Stimulated activated naive B cell treated with anti-CD40 and anti-IgM and Interleukin-4, amounts not matched to agents 10 μg/mL and 1 μg/mL and 100 μg/mL, for 72 hours (primary cell): Measurements from ENCODE around the gene BMPR1B.

Experiments used
- ATAC-seq, 2 donors: fragments of 150-1000 bp; cut with Tn5 transposase; replicated peaks; 2 replicates each; pipeline ENCODE4 v1.10.0; 2021; ENCODE audit warnings: moderate library complexity in 1 of 2
- DNase-seq: peaks from one replicate; pipeline ENCODE4 v3.0.0; 2021
- H3K27ac Mint-ChIP-seq: one replicate; pipeline ENCODE4 v1.8.0; 2022; ENCODE audit warnings: mild to moderate bottlenecking, mixed read lengths
- H3K27me3 Mint-ChIP-seq, 2 donors: one replicate each; pipeline ENCODE4 v1.8.0; 2022; ENCODE audit warnings: mixed read lengths in 2 of 2
- H3K36me3 Mint-ChIP-seq, 2 donors: one replicate each; pipeline ENCODE4 v1.8.0; 2022; ENCODE audit warnings: mixed read lengths in 2 of 2, mild to moderate bottlenecking in 1 of 2
- H3K4me1 Mint-ChIP-seq, 2 donors: one replicate each; pipeline ENCODE4 v1.8.0; 2022; ENCODE audit warnings: mixed read lengths in 2 of 2, mild to moderate bottlenecking in 1 of 2
- H3K4me3 Mint-ChIP-seq, 2 donors: one replicate each; pipeline ENCODE4 v1.8.0; 2022; ENCODE audit warnings: mild to moderate bottlenecking in 2 of 2, mixed read lengths in 2 of 2, moderate library complexity in 1 of 2
- H3K9me3 Mint-ChIP-seq, 2 donors: one replicate each; pipeline ENCODE4 v1.8.0; 2022; ENCODE audit warnings: mixed read lengths in 2 of 2, mild to moderate bottlenecking in 1 of 2

BMPR1B gene

DNA sequence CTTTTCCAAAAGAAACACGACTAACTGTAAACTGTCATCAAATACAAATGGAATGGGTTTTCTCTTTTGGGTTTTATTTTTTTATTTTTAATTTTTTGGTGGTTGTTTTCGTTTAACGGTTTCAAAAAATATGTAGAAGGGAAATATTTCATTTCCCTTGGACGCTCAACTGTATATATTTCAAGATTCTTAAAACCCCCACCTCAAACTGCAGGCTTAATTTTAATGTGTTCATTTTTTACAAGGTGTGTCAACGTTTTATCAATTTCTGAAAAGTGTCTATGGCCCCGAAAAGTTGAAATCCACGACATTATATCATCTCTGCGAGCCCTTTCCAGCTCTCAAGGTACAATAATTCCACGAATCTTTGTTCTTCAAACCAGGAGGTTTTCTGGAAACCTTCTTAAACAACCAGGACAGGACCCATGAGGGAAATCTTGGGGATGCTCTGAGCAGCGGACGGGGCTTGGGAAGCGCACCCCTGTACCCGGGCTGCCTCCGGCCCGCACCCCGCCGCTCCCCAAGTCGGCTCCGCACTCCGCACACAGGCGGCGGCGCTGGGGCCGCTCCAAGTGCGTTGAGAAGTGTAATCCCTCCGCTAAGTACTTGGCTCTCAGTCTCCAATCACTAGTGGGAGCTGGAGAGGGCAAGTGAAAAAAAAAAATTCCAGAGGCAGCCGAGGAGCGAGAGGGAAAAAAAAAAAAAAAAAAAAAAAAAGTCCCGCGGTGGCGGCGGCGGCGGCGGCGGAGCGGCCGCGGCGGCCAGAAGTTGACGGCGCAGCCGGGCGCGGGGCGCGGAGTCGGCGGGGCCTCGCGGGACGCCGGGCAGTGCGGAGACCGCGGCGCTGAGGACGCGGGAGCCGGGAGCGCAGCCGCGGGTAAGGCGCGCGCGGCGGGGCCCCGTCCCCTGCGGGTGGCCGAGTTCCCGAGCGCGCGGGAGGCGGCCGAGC is at the start of gene BMPR1B:
BMPR1B (plus strand) TSS at position 764 of the 949 bp plus-strand sequence. CDS start 346,470 bp downstream, outside the sequence.
- H3K4me3 Mint-ChIP-seq, result peak within 1 kb of the TSS; percentile 73 to 79
- ATAC-seq (peak in 1 of 2 donors; percentile 28), DNase-seq (no peak)
- H3K27me3 Mint-ChIP-seq, result peaks cover 44 to 67% of the 10 kb centered on the region in 2 donors
- peaks cover 0 to 1% of the 10 kb centered on the region in 2 donors for H3K9me3 Mint-ChIP-seq
- peaks cover 5 to 8% of the 10 kb centered on the region in 2 donors for H3K4me1 Mint-ChIP-seq
- peak within 1 kb of the TSS; percentile 15 for H3K27ac Mint-ChIP-seq
- no peaks in the 10 kb centered on the region for H3K36me3 Mint-ChIP-seq

DNA sequence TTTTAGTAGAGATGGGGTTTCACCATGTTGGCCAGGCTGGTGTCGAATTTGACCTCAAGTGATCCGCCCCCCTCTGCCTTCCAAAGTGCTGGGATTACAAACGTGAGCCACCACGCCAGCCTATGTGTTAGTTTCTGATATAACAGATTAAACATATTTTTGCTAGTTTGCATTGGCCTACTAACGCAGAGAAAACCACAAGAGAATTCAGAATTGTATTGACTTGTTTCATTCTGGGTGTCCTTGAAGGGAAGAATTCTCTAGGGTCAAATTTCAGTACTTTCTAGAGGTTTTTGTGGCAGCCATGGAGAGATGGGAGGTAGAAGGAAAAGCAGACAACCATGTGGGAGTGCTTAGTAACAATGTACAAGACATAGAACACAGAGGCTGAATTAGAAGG is 46.1 kb upstream of the BMPR1B start:
- H3K4me3 Mint-ChIP-seq, result no peak overlapping the region
- DNase-seq (no peak), ATAC-seq (no peak)
- H3K27me3 Mint-ChIP-seq, result peaks cover 4 to 15% of the 10 kb centered on the region in 2 donors
- H3K4me1 Mint-ChIP-seq, result no peaks in the 10 kb centered on the region
- H3K9me3 Mint-ChIP-seq, result peaks cover 4 to 8% of the 10 kb centered on the region in 2 donors
- no peak overlapping the region for H3K27ac Mint-ChIP-seq
- H3K36me3 Mint-ChIP-seq, result no peaks in the 10 kb centered on the region

DNA sequence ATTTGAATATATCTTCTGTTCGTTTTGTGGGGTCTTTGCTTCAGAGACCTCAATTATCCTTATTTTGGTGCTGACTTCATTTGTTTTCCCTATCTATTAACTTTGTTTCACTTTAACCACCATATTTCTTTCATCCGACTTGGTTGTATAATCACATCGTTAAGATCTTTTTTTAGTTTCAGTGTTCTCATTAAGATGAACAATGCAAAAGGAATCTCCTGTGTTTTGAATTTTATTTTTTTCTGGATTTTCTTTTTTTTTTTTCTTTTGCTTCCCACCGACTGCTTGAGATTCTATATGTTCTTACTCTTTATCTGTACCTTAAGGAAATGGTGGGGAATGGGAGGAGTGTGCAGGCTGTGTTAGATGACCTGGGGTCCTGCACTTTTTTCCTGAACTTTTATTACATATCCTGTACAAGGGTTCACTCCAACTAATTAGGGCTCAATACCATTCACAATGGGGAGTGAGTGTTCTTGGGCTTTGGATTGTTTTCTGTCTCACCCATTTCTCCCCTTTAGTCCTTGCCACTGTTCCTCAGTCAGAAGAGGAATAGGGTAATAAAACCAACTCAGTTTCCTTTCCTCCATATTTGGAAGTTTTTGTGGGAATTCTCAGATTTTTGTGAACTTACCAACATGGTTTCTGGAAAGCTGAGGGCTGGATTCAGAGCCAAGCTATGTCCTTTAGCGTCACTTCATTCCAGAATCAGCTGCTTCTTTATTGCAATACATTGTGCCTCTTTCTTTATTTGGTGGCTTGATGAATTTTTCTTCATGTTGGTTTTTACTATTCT is 43.2 kb upstream of the BMPR1B start:
- Mint-ChIP-seq H3K36me3 (no peaks in the 10 kb centered on the region), H3K4me3 (no peak overlapping the region), H3K27me3 (peaks cover 8 to 22% of the 10 kb centered on the region in 2 donors), H3K4me1 (no peaks in the 10 kb centered on the region), H3K27ac (no peak overlapping the region), H3K9me3 (no peaks in the 10 kb centered on the region)
- ATAC-seq, result no peak
- DNase-seq, result no peak

DNA sequence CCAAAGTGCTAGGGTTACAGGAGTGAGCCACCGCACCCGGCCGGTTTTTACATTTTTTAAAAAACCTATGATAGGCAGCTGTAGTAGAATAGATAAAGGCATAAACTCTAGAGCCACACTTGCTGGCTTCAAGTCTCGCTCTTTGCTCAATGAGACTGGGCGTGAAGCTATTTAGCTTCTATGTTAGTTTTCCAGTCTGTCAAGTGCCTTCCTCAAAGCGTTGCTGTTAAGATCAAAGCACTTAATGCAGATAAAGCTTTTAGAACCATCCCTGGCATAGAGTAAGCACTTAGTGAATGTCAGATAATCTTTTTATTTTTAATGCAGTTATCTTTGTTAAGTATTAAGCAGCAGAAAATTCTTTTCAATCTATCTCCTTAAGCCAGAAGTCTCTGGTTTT is 42.0 kb upstream of the BMPR1B start:
- H3K27me3 Mint-ChIP-seq, result peaks cover 11 to 26% of the 10 kb centered on the region in 2 donors
- H3K27ac Mint-ChIP-seq, result no peak overlapping the region
- H3K4me3 Mint-ChIP-seq, result no peak overlapping the region
- ATAC-seq (no peak), DNase-seq (no peak)
- H3K9me3 Mint-ChIP-seq, result no peaks in the 10 kb centered on the region
- no peaks in the 10 kb centered on the region for H3K36me3 Mint-ChIP-seq
- H3K4me1 Mint-ChIP-seq, result no peaks in the 10 kb centered on the region

DNA sequence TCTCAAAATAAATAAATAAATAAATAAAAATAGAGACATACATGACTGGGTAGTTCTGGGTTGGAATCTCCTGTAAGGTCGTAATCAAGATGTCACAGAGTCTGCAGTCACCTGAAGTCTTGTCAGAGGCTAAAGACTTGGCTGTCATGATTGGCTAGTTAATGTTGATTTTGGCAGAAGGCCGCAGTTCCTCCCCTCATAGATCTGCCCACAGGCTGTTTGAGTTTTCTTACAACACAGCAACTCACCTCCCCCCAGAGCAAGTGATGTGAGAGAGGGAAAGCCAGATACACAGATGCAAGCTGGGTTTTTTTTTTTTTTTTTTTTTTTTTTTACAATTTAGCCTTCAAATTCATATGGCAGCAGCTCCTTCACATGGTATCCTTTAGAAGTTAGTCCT is 36.4 kb upstream of the BMPR1B start:
- H3K36me3 Mint-ChIP-seq, result no peaks in the 10 kb centered on the region
- no peak overlapping the region for H3K4me3 Mint-ChIP-seq
- ATAC-seq (no peak), DNase-seq (no peak)
- no peak overlapping the region for H3K27ac Mint-ChIP-seq
- no peaks in the 10 kb centered on the region for H3K9me3 Mint-ChIP-seq
- H3K4me1 Mint-ChIP-seq, result peaks cover 4 to 9% of the 10 kb centered on the region in 2 donors
- peaks cover 10 to 23% of the 10 kb centered on the region in 2 donors for H3K27me3 Mint-ChIP-seq

DNA sequence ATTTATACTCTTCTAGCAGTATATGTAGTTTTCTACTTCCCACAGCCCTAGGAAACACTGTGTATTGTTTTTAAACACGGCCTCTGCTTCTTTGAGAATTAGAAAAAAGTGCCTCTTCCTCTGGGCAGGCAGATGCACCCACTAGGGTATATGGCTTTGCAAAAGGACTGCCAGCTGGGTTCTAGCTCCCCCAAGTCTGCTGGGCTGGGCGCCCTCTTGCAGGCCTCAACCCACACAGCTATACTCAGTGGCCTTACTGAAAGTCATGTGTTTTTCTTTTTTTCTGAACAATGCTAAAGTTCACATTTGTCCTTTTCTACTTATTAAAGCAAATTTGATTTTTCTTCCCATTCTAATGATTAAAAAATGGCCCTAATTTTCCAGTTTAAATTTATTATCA is 35.5 kb upstream of the BMPR1B start:
- Mint-ChIP-seq H3K4me1 (peaks cover 4 to 9% of the 10 kb centered on the region in 2 donors), H3K4me3 (no peak overlapping the region), H3K9me3 (no peaks in the 10 kb centered on the region), H3K27me3 (peaks cover 10 to 23% of the 10 kb centered on the region in 2 donors), H3K27ac (no peak overlapping the region), H3K36me3 (no peaks in the 10 kb centered on the region)
- ATAC-seq (no peak), DNase-seq (no peak)

DNA sequence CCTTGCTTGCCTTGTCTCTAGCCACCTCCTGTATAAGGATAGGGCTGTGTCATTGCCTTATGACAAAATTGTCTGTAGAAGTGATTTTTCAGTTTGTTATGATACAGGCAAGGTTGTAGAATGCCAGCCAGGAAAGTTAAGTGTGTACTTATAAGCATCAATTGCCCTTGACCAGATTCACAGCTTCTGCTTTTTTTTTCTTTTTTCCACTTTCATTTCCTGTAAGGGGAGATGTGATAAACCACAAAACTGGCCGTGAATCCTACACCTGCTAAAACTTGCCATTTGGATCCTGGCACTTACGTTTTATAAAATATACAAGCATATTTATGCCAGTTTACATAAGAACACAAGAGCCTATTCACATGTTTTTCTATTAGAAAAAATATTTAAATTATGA is 35.0 kb upstream of the BMPR1B start:
- H3K36me3 Mint-ChIP-seq, result no peaks in the 10 kb centered on the region

DNA sequence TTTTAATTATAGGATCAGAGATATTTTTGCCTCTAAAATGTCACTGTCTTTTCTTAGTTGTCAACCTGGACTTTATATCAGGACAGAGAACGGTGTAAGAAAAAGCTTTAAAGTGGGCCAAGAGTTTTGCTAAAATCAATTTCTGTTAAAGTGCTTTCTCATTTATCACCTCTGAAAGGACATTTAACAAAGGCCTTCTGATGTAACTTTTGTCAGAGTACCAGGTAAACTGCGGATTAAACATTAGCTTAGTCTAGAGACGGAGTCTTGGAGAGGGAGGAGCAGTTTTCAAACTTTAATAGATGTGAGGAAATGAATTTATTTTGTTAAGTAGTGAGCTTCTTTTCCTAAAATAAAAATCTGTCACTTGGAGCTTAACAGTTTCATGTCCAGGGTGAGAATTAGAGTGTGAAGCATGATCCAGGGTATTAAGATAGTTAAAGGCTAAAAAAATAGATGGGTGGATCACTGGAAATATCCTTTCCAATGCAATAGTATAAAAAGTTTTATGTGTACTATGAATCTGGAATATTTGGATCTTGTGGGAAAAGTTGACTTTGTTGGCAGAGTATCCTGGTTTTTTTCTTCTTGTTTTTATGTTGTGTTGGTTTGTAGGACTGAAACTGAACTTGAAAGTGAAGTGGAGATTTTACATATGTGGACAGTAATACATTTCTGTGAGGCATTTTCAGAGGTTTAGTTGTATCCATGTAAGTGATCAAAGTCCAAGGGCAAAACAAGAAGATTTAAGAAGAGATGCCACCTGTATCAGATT is 33.6 kb upstream of the BMPR1B start:
- DNase-seq, result no peak
- ATAC-seq, result no peak
- no peaks in the 10 kb centered on the region for H3K36me3 Mint-ChIP-seq
- H3K4me1 Mint-ChIP-seq, result peaks cover 4 to 9% of the 10 kb centered on the region in 2 donors
- no peak overlapping the region for H3K27ac Mint-ChIP-seq
- H3K4me3 Mint-ChIP-seq, result no peak overlapping the region
- H3K9me3 Mint-ChIP-seq, result no peaks in the 10 kb centered on the region
- peaks cover 13 to 36% of the 10 kb centered on the region in 2 donors for H3K27me3 Mint-ChIP-seq

More for the DNA sequence above, 35.0 kb upstream of the BMPR1B start:
- Mint-ChIP-seq H3K4me1 (peaks cover 4 to 9% of the 10 kb centered on the region in 2 donors), H3K27ac (no peak overlapping the region), H3K9me3 (no peaks in the 10 kb centered on the region), H3K4me3 (no peak overlapping the region), H3K27me3 (peaks cover 10 to 28% of the 10 kb centered on the region in 2 donors)
- no peak for DNase-seq
- ATAC-seq, result peak; percentile 59 to 72

DNA sequence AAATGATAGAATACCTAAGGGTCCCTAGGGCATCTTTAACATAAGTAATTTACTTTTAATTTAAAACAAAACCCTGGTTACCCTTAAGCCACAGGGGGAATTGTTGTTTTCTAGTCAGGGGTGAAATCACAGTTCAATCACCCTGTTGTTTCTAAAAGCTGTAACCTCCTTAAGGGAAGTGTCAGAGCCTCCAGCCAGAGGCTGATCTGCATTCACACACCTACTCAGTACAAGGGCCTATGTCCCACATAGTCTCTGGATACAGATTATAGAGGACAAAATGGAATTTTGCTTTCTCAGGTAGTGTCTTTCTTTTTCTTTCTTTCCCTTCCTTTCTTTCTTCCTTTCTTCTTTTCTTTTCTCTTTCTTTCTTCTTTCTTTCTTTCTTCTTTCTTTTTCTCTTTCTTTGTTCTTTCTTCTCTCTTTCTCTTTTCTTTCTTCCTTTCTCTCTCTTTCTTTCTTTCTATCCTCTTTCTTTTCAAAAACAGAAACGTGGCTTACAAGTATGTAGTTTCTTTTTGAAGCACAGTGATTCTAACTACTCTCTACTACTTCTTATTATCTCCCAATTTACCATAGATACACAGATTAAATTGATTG is 31.1 kb upstream of the BMPR1B start:
- Mint-ChIP-seq H3K9me3 (no peaks in the 10 kb centered on the region), H3K4me3 (no peak overlapping the region), H3K27me3 (peaks cover 10 to 37% of the 10 kb centered on the region in 2 donors), H3K27ac (no peak overlapping the region), H3K4me1 (peaks cover 4 to 9% of the 10 kb centered on the region in 2 donors), H3K36me3 (no peaks in the 10 kb centered on the region)
- ATAC-seq, result no peak
- no peak for DNase-seq

DNA sequence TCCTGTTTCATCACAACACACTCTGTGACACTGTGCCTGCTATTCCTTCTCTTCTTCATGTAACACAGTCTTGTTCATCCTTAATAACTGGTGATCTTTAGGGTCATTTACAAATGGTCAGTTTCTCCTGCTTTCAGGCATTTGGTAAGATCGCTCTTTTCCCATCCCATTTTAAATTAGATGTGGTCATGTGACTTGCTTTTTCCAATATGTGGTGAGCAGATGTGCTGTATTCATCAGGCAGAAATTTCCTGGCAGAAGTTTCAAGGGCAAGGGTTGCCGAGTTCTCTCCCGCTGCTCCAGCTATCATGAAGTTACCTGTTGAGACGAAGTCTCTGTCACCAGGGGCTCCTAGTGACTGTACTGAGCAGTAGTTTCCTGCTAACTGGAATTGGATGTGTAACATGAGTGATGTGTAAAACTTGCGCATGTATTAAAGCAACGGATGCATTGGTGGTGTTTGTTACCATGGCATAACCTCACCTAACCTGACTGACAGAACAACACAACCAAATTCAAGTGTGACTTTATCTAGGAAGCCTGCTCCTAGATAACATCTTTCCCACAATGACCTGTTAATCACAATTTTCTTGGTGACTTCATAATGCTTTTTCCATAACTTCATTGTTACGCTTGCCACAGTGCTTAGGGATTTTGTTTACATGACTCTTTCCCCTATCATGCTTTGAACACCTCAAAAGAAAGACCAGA is 29.5 kb upstream of the BMPR1B start:
- ATAC-seq, result no peak

DNA sequence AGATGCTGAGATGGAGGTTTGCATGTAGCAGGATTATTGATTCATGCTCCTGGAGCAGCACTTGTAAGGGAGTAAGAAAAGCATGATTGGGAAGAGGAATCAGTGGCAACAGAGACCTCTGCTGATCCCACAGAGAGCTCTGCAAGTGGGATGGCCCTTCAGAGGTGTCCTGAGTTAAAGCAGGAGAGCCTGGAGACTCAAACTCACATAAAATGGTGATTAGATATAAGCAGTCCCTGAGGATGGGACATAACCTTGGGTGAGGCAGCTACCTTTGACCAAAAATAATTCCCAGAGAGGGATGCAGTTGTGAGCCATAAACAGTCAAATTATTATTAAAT is 25.4 kb upstream of the BMPR1B start:
- no peaks in the 10 kb centered on the region for H3K9me3 Mint-ChIP-seq
- no peak overlapping the region for H3K27ac Mint-ChIP-seq
- DNase-seq (no peak), ATAC-seq (no peak)
- H3K4me3 Mint-ChIP-seq, result no peak overlapping the region
- peaks cover 7 to 25% of the 10 kb centered on the region in 2 donors for H3K27me3 Mint-ChIP-seq
- H3K36me3 Mint-ChIP-seq, result no peaks in the 10 kb centered on the region
- no peaks in the 10 kb centered on the region for H3K4me1 Mint-ChIP-seq

More for the DNA sequence above, 29.5 kb upstream of the BMPR1B start:
- no peak for DNase-seq
- Mint-ChIP-seq H3K4me3 (no peak overlapping the region), H3K36me3 (no peaks in the 10 kb centered on the region), H3K9me3 (no peaks in the 10 kb centered on the region), H3K27ac (no peak overlapping the region), H3K4me1 (no peaks in the 10 kb centered on the region), H3K27me3 (peaks cover 10 to 37% of the 10 kb centered on the region in 2 donors)

DNA sequence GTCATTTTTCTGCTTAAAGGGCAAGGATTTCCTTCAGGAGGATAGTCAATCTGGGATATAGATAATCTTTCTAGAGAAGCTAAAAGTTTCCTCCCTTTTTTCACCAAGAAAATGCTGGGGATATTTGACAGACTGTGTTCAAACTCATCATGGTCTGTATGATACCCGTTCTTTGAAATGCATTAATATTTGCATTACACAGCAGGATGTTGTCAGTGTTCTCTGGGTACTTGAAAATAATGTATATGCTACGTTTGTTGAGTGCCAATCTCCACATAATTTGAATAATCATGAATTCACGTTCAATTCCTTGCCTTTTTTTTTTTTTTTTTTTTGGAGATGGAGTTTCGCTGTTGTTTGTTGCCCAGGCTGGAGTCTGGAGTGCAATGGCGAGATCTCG is 18.0 kb upstream of the BMPR1B start:
- peaks cover under 1 to 5% of the 10 kb centered on the region in 2 donors for H3K27me3 Mint-ChIP-seq
- ATAC-seq, result no peak

DNA sequence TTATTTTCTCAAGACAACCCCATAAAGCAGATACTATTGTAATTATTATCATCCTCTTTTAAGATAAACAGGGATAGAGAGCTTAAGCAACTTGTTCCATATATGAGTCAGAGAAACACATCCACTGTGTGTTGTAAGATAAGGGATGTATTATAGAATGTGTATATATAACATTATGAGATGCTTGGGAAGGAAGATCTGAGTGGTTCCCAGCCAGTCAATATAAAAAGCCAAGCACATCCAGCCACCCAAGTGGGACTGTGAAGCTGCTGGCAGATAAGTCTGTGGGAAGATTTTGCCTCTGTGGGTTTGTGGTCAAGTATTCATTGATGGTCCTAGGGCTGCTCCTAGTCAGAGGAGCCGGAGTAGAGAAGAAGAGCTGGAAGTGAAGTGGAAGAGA is 16.5 kb upstream of the BMPR1B start:
- H3K4me1 Mint-ChIP-seq, result no peaks in the 10 kb centered on the region
- ATAC-seq, result no peak
- no peak overlapping the region for H3K4me3 Mint-ChIP-seq
- H3K27me3 Mint-ChIP-seq, result peaks cover 5 to 6% of the 10 kb centered on the region in 2 donors
- no peaks in the 10 kb centered on the region for H3K9me3 Mint-ChIP-seq
- no peak overlapping the region for H3K27ac Mint-ChIP-seq
- DNase-seq, result no peak
- H3K36me3 Mint-ChIP-seq, result no peaks in the 10 kb centered on the region

More for the DNA sequence above, 18.0 kb upstream of the BMPR1B start:
- Mint-ChIP-seq H3K27ac (no peak overlapping the region), H3K4me1 (no peaks in the 10 kb centered on the region), H3K4me3 (no peak overlapping the region), H3K36me3 (no peaks in the 10 kb centered on the region), H3K9me3 (no peaks in the 10 kb centered on the region)
- no peak for DNase-seq
